ENCODE results near the gene RLIM.
A peak's percentile ranks its signal among the peaks of the same experiment; 100 is the strongest.

The RLIM gene

GRCh38 chrX:74536152-74536831, 78.1 kb downstream of the RLIM start:
- DNase-seq = peak; percentile 78

- peak; percentile 34 for DNase-seq
Measured at GRCh38 chrX:74535408-74536151, 78.8 kb downstream of the RLIM start.
